ENCODE measurements around the gene PSME4.

Gene PSME4

DNA sequence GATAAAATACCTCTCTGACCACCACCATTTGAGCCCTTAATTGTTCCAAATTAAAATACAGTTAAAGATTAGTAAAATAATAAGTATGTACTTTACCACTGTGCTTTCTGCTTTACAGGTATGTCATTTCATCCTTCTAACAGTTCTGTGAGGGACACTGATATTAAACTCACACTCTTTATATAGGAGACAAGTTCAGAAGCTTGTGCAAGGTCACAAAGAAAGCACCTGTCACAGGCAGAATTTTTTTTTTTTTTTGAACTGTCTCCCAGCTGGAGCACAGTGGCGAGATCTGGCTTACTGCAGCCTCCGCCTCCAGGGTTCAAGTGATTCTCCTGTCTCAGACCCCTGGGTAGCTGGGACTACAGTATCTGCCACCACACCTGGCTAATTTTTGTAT is 89.4 kb downstream of the PSME4 start:
- H3K27me3 ChIP-seq (ENCODE audit: control insufficient read depth in 1 of 2, insufficient read depth in 2 of 2, low read length in 2 of 2): no peaks in the 10 kb centered on the region
- H3K36me3 ChIP-seq (ENCODE audit: insufficient read depth, low read length): peaks cover 28% of the 10 kb centered on the region
- no peak overlapping the region for H3K4me3 ChIP-seq (ENCODE audit: low read depth in 1 of 2, low read length in 2 of 2)
- no peak overlapping the region for H3K9ac ChIP-seq (ENCODE audit: low read length)
- H3K4me1 ChIP-seq (ENCODE audit: insufficient read depth, low read length): no peaks in the 10 kb centered on the region
- no peak overlapping the region for H3K27ac ChIP-seq (ENCODE audit: low read depth, low read length)
- H3K9me3 ChIP-seq (ENCODE audit: low read length): no peaks in the 10 kb centered on the region

- Histone ChIP-seq H3K4me3 (ENCODE audit: low read depth in 1 of 2, low read length in 2 of 2) (no peak overlapping the region), H3K9me3 (ENCODE audit: low read length) (no peaks in the 10 kb centered on the region), H3K27ac (ENCODE audit: low read depth, low read length) (no peak overlapping the region), H3K36me3 (ENCODE audit: insufficient read depth, low read length) (peaks cover 23% of the 10 kb centered on the region), H3K4me1 (ENCODE audit: insufficient read depth, low read length) (no peaks in the 10 kb centered on the region), H3K9ac (ENCODE audit: low read length) (no peak overlapping the region), H3K27me3 (ENCODE audit: control insufficient read depth in 1 of 2, insufficient read depth in 2 of 2, low read length in 2 of 2) (no peaks in the 10 kb centered on the region)
These were observed 90.0 kb downstream of the PSME4 start for GRCh38 chr2:53880756-53881155.

DNA sequence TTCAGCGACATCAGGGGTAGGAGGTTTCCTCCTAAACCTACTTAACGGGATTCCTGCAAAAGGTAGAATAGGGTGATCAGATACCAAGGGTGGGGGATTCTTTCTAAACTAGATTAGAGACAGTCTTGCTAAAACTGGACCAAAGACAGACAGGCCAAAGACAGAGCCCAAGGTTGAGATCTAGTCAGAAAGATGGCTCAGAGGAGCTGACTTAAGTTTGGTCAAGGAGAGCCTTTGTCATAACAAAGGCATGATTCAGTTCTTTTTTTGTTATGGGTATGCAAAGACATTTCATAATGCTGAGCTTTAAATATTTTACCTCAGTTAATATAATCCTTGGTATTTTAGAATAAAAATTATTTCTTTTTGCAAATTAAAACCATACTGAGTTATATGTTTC is 93.2 kb downstream of the PSME4 start:
- Histone ChIP-seq H3K9me3 (ENCODE audit: low read length) (no peaks in the 10 kb centered on the region), H3K27me3 (ENCODE audit: control insufficient read depth in 1 of 2, insufficient read depth in 2 of 2, low read length in 2 of 2) (no peaks in the 10 kb centered on the region), H3K4me3 (ENCODE audit: low read depth in 1 of 2, low read length in 2 of 2) (no peak overlapping the region), H3K36me3 (ENCODE audit: insufficient read depth, low read length) (peaks cover 24% of the 10 kb centered on the region), H3K4me1 (ENCODE audit: insufficient read depth, low read length) (no peaks in the 10 kb centered on the region), H3K9ac (ENCODE audit: low read length) (no peak overlapping the region), H3K27ac (ENCODE audit: low read depth, low read length) (no peak overlapping the region)

DNA sequence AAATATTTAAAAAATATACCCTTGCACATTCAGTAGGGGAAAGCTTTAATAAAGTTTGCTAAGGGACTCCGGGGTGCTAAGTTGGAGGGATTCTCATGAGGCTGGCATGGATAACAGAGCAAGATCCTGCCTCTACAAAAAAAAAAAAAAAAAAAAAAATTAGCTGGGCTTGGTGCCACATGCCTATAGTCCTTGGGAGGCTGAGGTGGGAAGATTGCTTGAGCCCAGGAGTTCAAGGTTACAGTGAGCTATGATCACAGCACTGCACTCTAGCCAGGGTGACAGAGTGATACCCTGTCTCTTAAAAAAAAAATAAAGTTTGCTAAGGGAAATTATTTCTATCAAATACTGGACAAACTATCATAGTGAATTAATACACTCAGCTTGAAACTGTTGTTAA is 93.7 kb downstream of the PSME4 start:
- Histone ChIP-seq H3K27ac (ENCODE audit: low read depth, low read length) (no peak overlapping the region), H3K9me3 (ENCODE audit: low read length) (no peaks in the 10 kb centered on the region), H3K36me3 (ENCODE audit: insufficient read depth, low read length) (peaks cover 20% of the 10 kb centered on the region), H3K9ac (ENCODE audit: low read length) (no peak overlapping the region), H3K4me3 (ENCODE audit: low read depth in 1 of 2, low read length in 2 of 2) (no peak overlapping the region), H3K4me1 (ENCODE audit: insufficient read depth, low read length) (no peaks in the 10 kb centered on the region), H3K27me3 (ENCODE audit: control insufficient read depth in 1 of 2, insufficient read depth in 2 of 2, low read length in 2 of 2) (no peaks in the 10 kb centered on the region)

GRCh38 chr2:53874401-53874950 is 96.3 kb downstream of the PSME4 start:
- H3K9ac ChIP-seq (ENCODE audit: low read length): no peak overlapping the region
- H3K27ac ChIP-seq (ENCODE audit: low read depth, low read length): no peak overlapping the region
- no peak overlapping the region for H3K4me3 ChIP-seq (ENCODE audit: low read depth in 1 of 2, low read length in 2 of 2)
- H3K27me3 ChIP-seq (ENCODE audit: control insufficient read depth in 1 of 2, insufficient read depth in 2 of 2, low read length in 2 of 2): no peaks in the 10 kb centered on the region
- H3K4me1 ChIP-seq (ENCODE audit: insufficient read depth, low read length): no peaks in the 10 kb centered on the region
- peaks cover 19% of the 10 kb centered on the region for H3K36me3 ChIP-seq (ENCODE audit: insufficient read depth, low read length)
- no peaks in the 10 kb centered on the region for H3K9me3 ChIP-seq (ENCODE audit: low read length)

DNA sequence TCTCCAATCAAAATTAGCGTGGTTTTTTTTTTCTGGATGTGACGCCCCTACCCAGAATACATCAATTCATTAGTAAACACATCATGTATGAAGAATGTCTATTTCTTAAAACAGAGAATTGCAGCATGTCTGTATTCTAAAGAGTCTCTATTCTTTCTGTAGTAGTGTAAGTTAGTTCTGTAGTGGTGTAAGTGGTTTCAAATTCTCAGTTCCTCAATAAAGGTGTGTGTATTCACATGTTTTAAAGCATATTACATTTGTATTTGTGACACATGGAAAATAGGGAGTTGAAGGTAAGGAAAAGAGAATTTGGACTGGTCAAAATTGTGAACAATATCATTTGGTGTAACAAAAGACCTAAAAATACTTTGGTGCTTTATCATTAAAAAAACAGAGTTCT is 103.0 kb downstream of the PSME4 start:
- H3K27ac ChIP-seq (ENCODE audit: low read depth, low read length): no peak overlapping the region
- no peaks in the 10 kb centered on the region for H3K27me3 ChIP-seq (ENCODE audit: control insufficient read depth in 1 of 2, insufficient read depth in 2 of 2, low read length in 2 of 2)
- peaks cover 17% of the 10 kb centered on the region for H3K36me3 ChIP-seq (ENCODE audit: insufficient read depth, low read length)
- H3K4me3 ChIP-seq (ENCODE audit: low read depth in 1 of 2, low read length in 2 of 2): no peak overlapping the region
- H3K9me3 ChIP-seq (ENCODE audit: low read length): no peaks in the 10 kb centered on the region
- no peaks in the 10 kb centered on the region for H3K4me1 ChIP-seq (ENCODE audit: insufficient read depth, low read length)
- no peak overlapping the region for H3K9ac ChIP-seq (ENCODE audit: low read length)

GRCh38 chr2:53867169-53867568 is 103.6 kb downstream of the PSME4 start:
- Histone ChIP-seq H3K9me3 (ENCODE audit: low read length) (no peaks in the 10 kb centered on the region), H3K4me3 (ENCODE audit: low read depth in 1 of 2, low read length in 2 of 2) (no peak overlapping the region), H3K9ac (ENCODE audit: low read length) (no peak overlapping the region), H3K4me1 (ENCODE audit: insufficient read depth, low read length) (no peaks in the 10 kb centered on the region), H3K27me3 (ENCODE audit: control insufficient read depth in 1 of 2, insufficient read depth in 2 of 2, low read length in 2 of 2) (no peaks in the 10 kb centered on the region), H3K36me3 (ENCODE audit: insufficient read depth, low read length) (peaks cover 17% of the 10 kb centered on the region), H3K27ac (ENCODE audit: low read depth, low read length) (no peak overlapping the region)

GRCh38 chr2:53865962-53866361 is 104.8 kb downstream of the PSME4 start:
- H3K9me3 ChIP-seq (ENCODE audit: low read length): no peaks in the 10 kb centered on the region
- H3K4me1 ChIP-seq (ENCODE audit: insufficient read depth, low read length): no peaks in the 10 kb centered on the region
- no peak overlapping the region for H3K4me3 ChIP-seq (ENCODE audit: low read depth in 1 of 2, low read length in 2 of 2)
- H3K27ac ChIP-seq (ENCODE audit: low read depth, low read length): no peak overlapping the region
- H3K9ac ChIP-seq (ENCODE audit: low read length): no peak overlapping the region
- no peaks in the 10 kb centered on the region for H3K27me3 ChIP-seq (ENCODE audit: control insufficient read depth in 1 of 2, insufficient read depth in 2 of 2, low read length in 2 of 2)
- H3K36me3 ChIP-seq (ENCODE audit: insufficient read depth, low read length): peaks cover 17% of the 10 kb centered on the region

DNA sequence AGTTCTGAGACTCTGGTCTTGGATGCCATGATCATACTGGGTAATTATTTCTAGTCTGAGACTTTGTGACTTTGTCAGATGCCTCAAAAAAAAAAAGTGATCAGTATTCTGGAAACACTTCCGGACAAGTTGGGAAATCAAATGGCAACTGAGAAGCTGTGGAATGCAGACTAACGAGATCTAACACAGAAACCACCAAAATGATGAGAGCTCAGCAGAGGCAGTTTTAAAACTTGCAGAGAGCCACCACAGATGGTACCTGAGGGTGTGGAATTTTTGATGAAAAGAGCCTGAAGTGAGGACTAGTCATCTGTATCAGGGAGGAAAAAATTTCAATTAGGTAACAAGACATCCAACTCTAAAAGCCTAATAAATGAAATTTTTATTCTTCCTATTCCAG is 105.5 kb downstream of the PSME4 start:
- H3K4me1 ChIP-seq (ENCODE audit: insufficient read depth, low read length): no peaks in the 10 kb centered on the region
- H3K4me3 ChIP-seq (ENCODE audit: low read depth in 1 of 2, low read length in 2 of 2): no peak overlapping the region
- H3K9me3 ChIP-seq (ENCODE audit: low read length): no peaks in the 10 kb centered on the region
- no peaks in the 10 kb centered on the region for H3K27me3 ChIP-seq (ENCODE audit: control insufficient read depth in 1 of 2, insufficient read depth in 2 of 2, low read length in 2 of 2)
- H3K36me3 ChIP-seq (ENCODE audit: insufficient read depth, low read length): peaks cover 17% of the 10 kb centered on the region
- H3K9ac ChIP-seq (ENCODE audit: low read length): no peak overlapping the region
- H3K27ac ChIP-seq (ENCODE audit: low read depth, low read length): no peak overlapping the region

DNA sequence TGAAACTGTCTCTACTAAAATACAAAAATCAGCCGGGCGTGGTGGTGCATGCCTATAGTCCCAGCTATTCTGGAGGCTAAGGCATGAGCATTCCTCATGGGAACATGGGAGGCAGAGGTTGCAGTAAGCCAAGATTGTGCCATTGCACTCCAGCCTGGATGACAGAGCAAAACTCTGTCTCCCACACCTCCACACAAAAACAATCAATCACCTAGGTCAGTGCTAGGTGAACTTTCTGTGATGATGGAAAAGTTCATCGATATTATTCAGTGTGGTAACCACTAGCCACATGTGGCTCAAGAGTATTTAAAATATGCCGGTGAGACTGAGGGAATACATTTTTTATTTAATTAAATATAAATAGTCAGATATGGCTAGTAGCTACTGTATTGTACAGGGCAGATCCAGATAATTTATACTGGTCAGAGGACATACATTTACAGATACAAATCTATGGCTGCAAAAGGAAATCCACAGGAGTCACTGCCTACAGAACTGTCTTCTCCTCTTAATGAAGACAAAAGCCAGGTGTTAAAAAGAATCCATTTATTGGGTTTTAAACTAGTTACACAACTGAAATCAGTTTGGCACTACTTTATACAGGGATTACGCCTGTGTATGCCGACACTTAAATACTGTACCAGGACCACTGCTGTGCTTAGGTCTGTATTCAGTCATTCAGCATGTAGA is 107.1 kb downstream of the PSME4 start:
- H3K9me3 ChIP-seq (ENCODE audit: low read length): no peaks in the 10 kb centered on the region
- no peak overlapping the region for H3K27ac ChIP-seq (ENCODE audit: low read depth, low read length)
- peaks cover 17% of the 10 kb centered on the region for H3K36me3 ChIP-seq (ENCODE audit: insufficient read depth, low read length)
- no peaks in the 10 kb centered on the region for H3K27me3 ChIP-seq (ENCODE audit: control insufficient read depth in 1 of 2, insufficient read depth in 2 of 2, low read length in 2 of 2)
- H3K4me3 ChIP-seq (ENCODE audit: low read depth in 1 of 2, low read length in 2 of 2): no peak overlapping the region
- no peaks in the 10 kb centered on the region for H3K4me1 ChIP-seq (ENCODE audit: insufficient read depth, low read length)
- H3K9ac ChIP-seq (ENCODE audit: low read length): no peak overlapping the region

DNA sequence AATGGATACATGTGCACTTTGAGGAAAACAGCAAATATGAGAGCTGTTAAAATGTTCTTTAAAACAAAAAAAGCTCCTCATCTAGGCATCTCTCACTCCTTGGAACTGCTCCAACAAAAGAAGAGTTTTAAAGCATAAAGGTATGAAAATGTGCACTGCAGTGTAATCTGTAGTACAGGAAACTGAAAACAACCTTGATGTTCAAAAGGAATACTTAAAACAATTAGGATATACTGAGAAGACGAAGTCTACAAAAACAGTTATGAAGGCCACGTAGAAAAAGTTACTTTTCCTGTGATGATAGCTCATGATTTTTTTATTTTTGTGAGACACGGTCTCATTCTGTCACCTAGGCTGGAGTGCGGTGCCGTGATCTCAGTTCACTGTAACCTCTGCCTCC is 109.0 kb downstream of the PSME4 start:
- no peak overlapping the region for H3K9ac ChIP-seq (ENCODE audit: low read length)
- H3K4me3 ChIP-seq (ENCODE audit: low read depth in 1 of 2, low read length in 2 of 2): no peak overlapping the region
- no peak overlapping the region for H3K27ac ChIP-seq (ENCODE audit: low read depth, low read length)
- H3K27me3 ChIP-seq (ENCODE audit: control insufficient read depth in 1 of 2, insufficient read depth in 2 of 2, low read length in 2 of 2): no peaks in the 10 kb centered on the region
- H3K9me3 ChIP-seq (ENCODE audit: low read length): no peaks in the 10 kb centered on the region
- no peaks in the 10 kb centered on the region for H3K4me1 ChIP-seq (ENCODE audit: insufficient read depth, low read length)
- peaks cover 15% of the 10 kb centered on the region for H3K36me3 ChIP-seq (ENCODE audit: insufficient read depth, low read length)

Measured in muscle layer of colon (tissue), 2 donors.